Prostate gland (tissue), 2 donors: ENCODE data around the gene MECR. TPM values are rescaled to one million over a fixed set of nuclear protein-coding genes. Genes with fewer than 3 reads are reported as not detected.

Experiments
- DNase-seq: peaks from one replicate; pipeline ENCODE4 v3.0.0-alpha.2; 2019; ENCODE audit warnings: low spot score
- H3K27ac ChIP-seq, 2 donors: fragments of 200-600 bp; sonication (generic); 2 replicates each; pipeline ENCODE4 v1.5.1; 2017 to 2019
- H3K27me3 ChIP-seq: fragments of 200-600 bp; sonication (generic); replicated peaks from 2 replicates; pipeline ENCODE4 v1.5.1; 2019; ENCODE audit not compliant: insufficient read depth
- H3K36me3 ChIP-seq, 2 donors: fragments of 200-600 bp; sonication (generic); 1 replicate in 1 of 2; 2 replicates in 1 of 2; pipeline versions ENCODE4 v1.5.1 to v1.8.1; 2017 to 2019
- H3K4me1 ChIP-seq: fragments of 200-600 bp; sonication (generic); replicated peaks from 2 replicates; pipeline ENCODE4 v1.5.1; 2019
- H3K4me3 ChIP-seq, 2 donors: fragments of 200-600 bp; sonication (generic); 2 replicates each; pipeline ENCODE4 v1.5.1; 2017 to 2019
- H3K9me3 ChIP-seq: fragments of 200-600 bp; sonication (generic); 2 replicates; pipeline ENCODE4 v1.5.1; 2017
- POLR2A ChIP-seq: fragments of 450-650 bp; IDR thresholded peaks from one replicate; pipeline ENCODE4 v1.6.1; 2016; ENCODE audit warnings: antibody characterized with exemption, mild to moderate bottlenecking
- POLR2AphosphoS5 ChIP-seq: sonication (generic); formaldehyde crosslinking; IDR thresholded peaks from one replicate; pipeline ENCODE4 v1.6.1; 2017; ENCODE audit warnings: antibody characterized with exemption
- WGBS: methylation state at CpG from one replicate; pipeline ENCODE4 v1.1.5; 2018; 5-methylcytosine and 5-hydroxymethylcytosine counted together
- intact Hi-C: fragments of 100-400 bp; cut with DNase I; formaldehyde crosslinking; loops from one replicate; pipeline ENCODE4 v1.14.2; 2022
- total RNA-seq, 2 donors: library from RNA; depleted of rRNA; stranded (reverse); fragments of >200 nt; gene quantifications; one replicate each; pipeline ENCODE4 v1.1.0, GENCODE V29; 2016
- TF ChIP-seq, protein P1 (sequence below), 4 experiments: fragments of 200-600 bp in 2 of 4; fragments of 450-650 bp in 2 of 4; sonication (generic) in 2 of 4; IDR thresholded peaks; 1 replicate in 3 of 4; 2 replicates in 1 of 4; pipeline ENCODE4 v1.5.1; 2016 to 2019; ENCODE audit warnings: antibody characterized with exemption in 4 of 4, mild to moderate bottlenecking in 2 of 4, moderate library complexity in 2 of 4

The MECR gene
- total RNA-seq, 2 donors from 2014 or later: 17.7 to 49.3 TPM

DNA sequence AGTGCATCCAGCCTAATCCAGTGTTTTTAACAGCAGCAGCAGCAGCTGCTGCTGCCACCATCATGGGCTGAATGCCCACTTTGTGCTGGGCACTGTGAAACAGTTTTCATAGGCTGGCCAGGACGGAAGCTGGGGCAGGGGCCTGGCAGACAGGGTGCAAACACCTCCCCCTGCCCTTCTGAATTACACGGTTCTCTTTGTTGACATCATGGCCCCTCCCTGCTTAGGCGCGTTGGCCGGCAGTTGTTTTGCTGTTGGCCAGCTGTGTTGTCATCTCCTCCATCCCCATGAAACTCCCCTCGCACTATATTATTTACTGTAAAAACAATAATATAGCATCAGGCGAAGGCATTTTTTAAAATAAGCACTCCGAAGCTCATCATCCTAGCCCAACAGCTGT, 38.6 kb upstream of the MECR start:
- no peaks in the 10 kb centered on the region for H3K36me3 ChIP-seq
- TF ChIP-seq, protein P1, sequence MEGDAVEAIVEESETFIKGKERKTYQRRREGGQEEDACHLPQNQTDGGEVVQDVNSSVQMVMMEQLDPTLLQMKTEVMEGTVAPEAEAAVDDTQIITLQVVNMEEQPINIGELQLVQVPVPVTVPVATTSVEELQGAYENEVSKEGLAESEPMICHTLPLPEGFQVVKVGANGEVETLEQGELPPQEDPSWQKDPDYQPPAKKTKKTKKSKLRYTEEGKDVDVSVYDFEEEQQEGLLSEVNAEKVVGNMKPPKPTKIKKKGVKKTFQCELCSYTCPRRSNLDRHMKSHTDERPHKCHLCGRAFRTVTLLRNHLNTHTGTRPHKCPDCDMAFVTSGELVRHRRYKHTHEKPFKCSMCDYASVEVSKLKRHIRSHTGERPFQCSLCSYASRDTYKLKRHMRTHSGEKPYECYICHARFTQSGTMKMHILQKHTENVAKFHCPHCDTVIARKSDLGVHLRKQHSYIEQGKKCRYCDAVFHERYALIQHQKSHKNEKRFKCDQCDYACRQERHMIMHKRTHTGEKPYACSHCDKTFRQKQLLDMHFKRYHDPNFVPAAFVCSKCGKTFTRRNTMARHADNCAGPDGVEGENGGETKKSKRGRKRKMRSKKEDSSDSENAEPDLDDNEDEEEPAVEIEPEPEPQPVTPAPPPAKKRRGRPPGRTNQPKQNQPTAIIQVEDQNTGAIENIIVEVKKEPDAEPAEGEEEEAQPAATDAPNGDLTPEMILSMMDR (IDR thresholded peaks at IDR 0.05): no peak
- TF ChIP-seq POLR2A (no peak), POLR2AphosphoS5 (no peak)

DNA sequence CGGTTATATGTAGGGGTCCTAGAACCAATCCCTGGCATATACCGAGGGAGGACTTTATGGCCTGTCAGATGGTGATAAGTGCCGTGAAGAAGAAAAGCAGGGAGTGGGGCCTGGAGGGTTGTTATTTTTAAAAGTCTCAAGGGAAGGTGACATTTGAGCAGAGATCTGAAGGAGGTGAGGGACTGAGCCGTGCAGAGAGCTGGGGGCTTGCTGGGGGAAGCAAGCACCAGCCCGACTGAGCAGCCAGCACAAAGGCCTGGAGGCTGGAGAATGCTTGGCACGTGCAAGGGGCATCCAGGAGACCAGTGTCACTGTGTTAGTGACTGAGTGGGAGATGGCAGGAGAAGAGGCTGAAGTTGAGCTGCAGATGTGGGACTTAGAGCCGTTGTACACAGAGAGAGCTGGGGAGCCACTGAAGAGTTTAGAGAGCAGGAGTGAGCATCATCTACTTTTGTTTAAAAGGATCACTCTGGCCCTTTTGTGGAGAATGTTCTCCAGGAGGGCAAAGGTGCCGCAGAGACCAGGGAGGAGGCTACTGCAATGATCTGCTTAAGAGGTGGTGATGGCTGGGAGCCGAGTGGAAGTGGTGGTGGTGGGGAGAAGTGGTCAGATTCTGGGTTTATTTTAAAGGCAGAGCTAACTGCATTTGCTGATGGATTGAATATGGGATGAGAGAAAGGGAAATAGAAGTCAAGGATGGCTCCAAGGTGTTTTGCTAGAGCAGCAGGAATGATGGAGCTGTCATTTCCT, 36.8 kb upstream of the MECR start:
- TF ChIP-seq POLR2AphosphoS5 (no peak), POLR2A (no peak)
- TF ChIP-seq, protein P1 (IDR thresholded peaks at IDR 0.05): no peak
- Histone ChIP-seq H3K27ac (no peak overlapping the region), H3K4me1 (peaks cover 5% of the 10 kb centered on the region), H3K9me3 (no peaks in the 10 kb centered on the region), H3K4me3 (no peak overlapping the region), H3K36me3 (no peaks in the 10 kb centered on the region), H3K27me3 (no peaks in the 10 kb centered on the region)
- no peak for DNase-seq
- 79% methylated on average over 9 of the region's 9 CpGs for WGBS
- intact Hi-C loops: no loop called here

More for the DNA sequence above, 38.6 kb upstream of the MECR start:
- no peaks in the 10 kb centered on the region for H3K27me3 ChIP-seq
- H3K4me1 ChIP-seq: peaks cover 5% of the 10 kb centered on the region
- no peak overlapping the region for H3K27ac ChIP-seq
- H3K4me3 ChIP-seq: no peak overlapping the region
- DNase-seq: no peak
- 75% methylated on average over 8 of the region's 8 CpGs for WGBS
- H3K9me3 ChIP-seq: no peaks in the 10 kb centered on the region
- intact Hi-C loops: no loop called here

DNA sequence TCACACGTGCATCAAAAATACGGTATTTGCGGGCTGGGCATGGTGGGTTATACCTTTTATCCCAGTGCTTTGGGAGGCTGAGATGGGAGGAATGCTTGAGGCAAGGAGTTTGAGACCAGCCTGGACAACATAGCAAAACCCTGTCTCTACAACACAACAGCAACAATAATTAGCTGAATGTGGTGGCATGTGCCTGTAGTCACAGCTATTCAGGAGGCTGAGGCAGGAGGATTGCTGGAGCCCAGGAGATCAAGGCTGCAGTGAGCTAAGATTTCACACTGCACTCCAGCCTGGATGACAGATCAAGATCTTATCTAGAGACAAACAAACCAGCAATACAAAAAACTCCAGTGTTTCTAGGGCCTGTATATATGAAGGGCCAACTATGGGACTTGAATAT, 36.2 kb upstream of the MECR start:
- Histone ChIP-seq H3K36me3 (no peaks in the 10 kb centered on the region), H3K27me3 (no peaks in the 10 kb centered on the region), H3K4me3 (no peak overlapping the region), H3K9me3 (no peaks in the 10 kb centered on the region), H3K27ac (no peak overlapping the region), H3K4me1 (peaks cover 5% of the 10 kb centered on the region)
- intact Hi-C loops: no loop called here
- TF ChIP-seq, protein P1 (IDR thresholded peaks at IDR 0.05): no peak
- TF ChIP-seq POLR2AphosphoS5 (no peak), POLR2A (no peak)
- WGBS: 93% methylated on average over 3 of the region's 3 CpGs
- no peak for DNase-seq

DNA sequence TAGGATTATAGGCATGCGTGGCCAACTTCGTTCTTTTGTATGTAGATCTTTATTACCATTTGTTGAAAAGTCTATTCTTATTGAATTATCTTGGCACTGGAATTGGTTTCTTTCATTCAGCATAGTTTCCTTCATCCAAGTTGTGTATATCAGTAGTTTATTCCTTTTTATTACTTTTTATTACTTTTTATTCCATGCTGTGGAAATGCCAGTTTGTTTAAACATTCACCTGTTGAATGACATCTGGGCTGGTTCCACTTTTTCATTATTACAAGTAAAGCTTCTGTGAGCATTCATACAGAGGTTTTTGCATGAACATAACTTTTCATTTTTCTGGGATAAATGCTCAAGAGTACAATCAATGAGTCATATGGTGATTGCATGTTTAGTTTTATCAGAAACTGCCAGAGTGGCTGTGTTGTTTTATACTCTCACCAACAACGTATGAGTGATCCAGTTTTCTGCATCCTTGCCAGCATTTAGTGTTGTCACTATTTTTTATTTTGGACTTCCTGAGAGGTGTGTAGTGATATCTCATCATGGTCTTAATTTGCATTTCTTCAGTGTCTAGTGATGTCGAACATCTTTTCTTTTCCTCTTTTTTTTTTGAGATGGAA, 34.1 kb upstream of the MECR start:
- H3K4me1 ChIP-seq: no peaks in the 10 kb centered on the region
- H3K36me3 ChIP-seq: no peaks in the 10 kb centered on the region
- intact Hi-C loops: no loop called here
- no peak overlapping the region for H3K4me3 ChIP-seq
- no peak for DNase-seq
- H3K9me3 ChIP-seq: no peaks in the 10 kb centered on the region
- no peak for TF ChIP-seq POLR2AphosphoS5
- TF ChIP-seq POLR2A: no peak
- TF ChIP-seq, protein P1 (IDR thresholded peaks at IDR 0.05): no peak
- no peak overlapping the region for H3K27ac ChIP-seq
- no peaks in the 10 kb centered on the region for H3K27me3 ChIP-seq
- 65% methylated on average over 4 of the region's 4 CpGs for WGBS

DNA sequence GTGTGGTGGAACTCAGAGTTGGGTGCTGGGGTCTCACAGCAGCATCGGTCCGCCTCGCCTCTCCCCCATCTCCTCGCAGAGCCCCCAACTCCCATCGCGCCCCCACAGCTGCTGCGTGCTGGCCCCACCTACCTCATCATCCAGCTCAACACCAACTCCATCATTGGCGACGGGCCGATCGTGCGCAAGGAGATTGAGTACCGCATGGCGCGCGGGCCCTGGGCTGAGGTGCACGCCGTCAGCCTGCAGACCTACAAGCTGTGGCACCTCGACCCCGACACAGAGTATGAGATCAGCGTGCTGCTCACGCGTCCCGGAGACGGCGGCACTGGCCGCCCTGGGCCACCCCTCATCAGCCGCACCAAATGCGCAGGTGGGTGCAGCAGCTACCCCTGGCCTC, 29.8 kb upstream of the MECR start:
- no peak overlapping the region for H3K27ac ChIP-seq
- H3K4me1 ChIP-seq: no peaks in the 10 kb centered on the region
- no peak for DNase-seq
- WGBS: 75% methylated on average over 29 of the region's 29 CpGs
- no peak overlapping the region for H3K4me3 ChIP-seq
- H3K36me3 ChIP-seq: no peaks in the 10 kb centered on the region
- no peaks in the 10 kb centered on the region for H3K9me3 ChIP-seq
- intact Hi-C loops: no loop called here
- no peak for TF ChIP-seq POLR2AphosphoS5
- TF ChIP-seq POLR2A: no peak
- TF ChIP-seq, protein P1 (IDR thresholded peaks at IDR 0.05): no peak
- no peaks in the 10 kb centered on the region for H3K27me3 ChIP-seq
